HG02885 (cell line): Measurements from ENCODE around the gene CAMK1D.
"Not testable (repeated sequence)": the region's sequence is repeated elsewhere in the genome, so short reads cannot be mapped to it uniquely, and the experiment has no call there.

Experiments used
- ATAC-seq: cut with Tn5 transposase; IDR thresholded peaks from one replicate; pipeline ENCODE4 v1.9.1; 2021; ENCODE audit warnings: mild to moderate bottlenecking; ENCODE audit not compliant: unreplicated experiment, poor library complexity

Gene CAMK1D

DNA sequence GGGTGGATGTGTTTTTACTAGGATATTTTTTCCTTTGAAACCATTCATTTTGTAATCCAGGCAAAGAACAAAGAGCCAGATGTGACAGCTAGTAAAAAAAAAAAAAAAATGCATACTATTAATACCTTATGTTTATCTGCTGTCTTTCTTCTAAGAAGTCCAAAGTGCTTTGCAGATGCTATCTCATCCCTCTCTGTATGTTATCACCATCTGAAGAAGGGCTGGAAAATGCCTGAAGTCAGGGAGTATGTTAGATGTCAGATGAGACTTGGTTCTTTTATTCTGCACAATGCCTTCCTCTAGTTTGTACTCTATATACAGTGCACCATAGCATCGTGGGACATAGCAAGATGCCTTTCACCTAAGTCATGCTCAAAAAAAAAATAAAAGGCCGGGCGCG is 10.4 kb upstream of the CAMK1D start:
- ATAC-seq = no peak

- ATAC-seq = no peak
Measured at GRCh38 chr10:12340371-12340770, 9.0 kb upstream of the CAMK1D start.

- no peak for ATAC-seq
Measured at GRCh38 chr10:12340937-12341336, 8.4 kb upstream of the CAMK1D start.

- ATAC-seq = no peak
Measured at GRCh38 chr10:12341526-12341925, 7.8 kb upstream of the CAMK1D start.

DNA sequence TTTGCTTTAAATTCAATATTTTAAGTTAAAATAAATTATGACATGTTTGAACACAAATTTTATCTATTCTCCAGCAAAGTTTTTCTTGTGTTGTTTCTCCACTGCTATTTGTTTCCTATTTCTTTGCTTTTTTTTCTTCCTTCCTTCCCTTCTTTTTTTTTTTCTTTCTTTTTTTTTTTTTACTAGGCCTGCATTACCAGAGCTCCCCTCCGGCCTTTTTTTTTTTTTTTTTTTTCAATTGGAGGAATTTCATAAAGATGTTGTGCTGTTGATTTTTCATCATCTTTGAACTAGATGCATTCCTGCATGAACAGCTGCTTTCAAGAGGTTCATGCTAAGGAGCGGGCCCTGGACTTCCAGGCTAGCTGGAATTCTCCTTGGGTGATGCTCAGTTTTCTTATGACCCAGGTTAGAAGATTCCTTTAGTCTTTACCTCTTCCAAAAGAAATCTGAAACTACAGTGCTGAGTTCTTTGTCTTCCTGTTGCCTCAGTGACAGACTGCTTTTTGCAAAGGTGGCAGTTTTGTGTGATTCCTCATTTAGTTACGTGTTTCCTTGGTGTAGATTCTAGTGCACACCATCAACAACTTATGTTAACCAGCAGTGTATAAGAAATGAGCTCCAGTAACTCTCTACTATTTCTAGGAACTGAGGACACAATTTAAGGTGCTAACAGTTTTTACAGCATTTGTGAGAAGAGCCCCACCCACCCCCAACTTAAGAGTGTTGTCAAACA is 4.8 kb upstream of the CAMK1D start:
- no peak for ATAC-seq

- no peak for ATAC-seq
Measured at GRCh38 chr10:12346707-12347106, 2.6 kb upstream of the CAMK1D start.

DNA sequence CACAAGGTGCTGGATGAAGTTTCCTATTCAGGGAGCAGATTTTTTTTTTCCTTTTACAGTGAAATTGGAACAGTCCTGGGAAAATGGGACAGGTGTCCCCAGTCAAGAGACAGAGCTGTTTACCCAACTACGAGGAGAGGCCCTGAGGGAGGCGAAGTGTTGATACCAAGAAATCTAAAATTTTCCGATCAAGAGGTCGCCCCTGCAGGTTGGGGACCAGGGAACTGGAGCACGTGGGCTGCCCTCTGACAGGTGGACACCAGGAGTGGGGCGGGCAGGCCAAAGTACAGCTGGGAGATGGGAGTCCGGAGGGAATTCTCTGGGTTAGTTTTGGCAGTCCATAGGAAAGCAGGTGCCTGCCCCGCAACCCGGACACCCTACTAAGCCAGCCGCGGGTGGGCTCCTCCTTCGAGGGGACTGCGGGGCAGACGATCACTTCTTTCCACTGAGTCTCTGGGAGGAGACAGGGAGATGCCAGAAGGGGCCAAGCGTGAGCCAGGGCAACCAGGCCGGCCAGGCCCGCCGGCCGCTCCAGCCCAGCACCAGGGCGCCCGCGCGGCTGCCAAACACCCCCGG is 965 bp upstream of the CAMK1D start:
- ATAC-seq = no peak

GRCh38 chr10:12349629-12350166 is 351 bp downstream of the CAMK1D start:
- peak; percentile 53 for ATAC-seq

DNA sequence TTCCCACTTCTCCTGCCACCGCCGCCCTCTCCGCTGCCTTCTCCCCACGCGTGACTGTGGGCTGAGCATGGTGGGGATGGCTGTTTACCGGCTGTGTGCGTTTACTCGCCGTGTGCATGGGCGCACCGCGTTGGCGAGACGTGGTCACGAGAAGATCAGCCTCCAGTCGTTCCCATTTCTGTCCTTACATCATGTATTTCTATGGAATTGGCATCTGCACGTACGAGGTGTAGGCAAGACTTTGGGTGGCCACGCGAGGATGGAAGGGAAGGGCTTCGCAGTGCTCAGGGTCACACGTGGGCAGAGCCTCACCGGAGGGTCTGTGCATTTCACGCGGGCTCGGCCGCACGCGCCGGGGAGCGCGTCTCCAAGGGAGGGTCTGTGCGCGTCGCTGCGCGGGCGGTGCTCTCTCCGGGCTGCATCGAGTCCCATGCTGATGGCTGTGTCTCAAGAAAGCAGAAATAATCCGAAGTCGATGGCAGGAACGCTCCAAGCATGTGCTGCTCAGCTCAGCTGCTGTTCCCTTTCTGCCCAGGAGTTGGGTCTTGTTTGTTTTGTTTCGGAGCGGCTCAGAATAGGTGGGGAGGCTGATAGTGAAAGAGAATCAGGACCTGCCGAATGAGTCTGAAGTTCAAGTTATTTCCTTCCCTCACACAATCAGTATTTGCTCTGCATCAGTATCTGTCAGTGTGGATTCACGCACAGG is 973 bp downstream of the CAMK1D start:
- ATAC-seq = peak; percentile 28

GRCh38 chr10:12350925-12351324 is 1.6 kb downstream of the CAMK1D start:
- no peak for ATAC-seq

GRCh38 chr10:12351447-12351846 is 2.1 kb downstream of the CAMK1D start:
- ATAC-seq = no peak

DNA sequence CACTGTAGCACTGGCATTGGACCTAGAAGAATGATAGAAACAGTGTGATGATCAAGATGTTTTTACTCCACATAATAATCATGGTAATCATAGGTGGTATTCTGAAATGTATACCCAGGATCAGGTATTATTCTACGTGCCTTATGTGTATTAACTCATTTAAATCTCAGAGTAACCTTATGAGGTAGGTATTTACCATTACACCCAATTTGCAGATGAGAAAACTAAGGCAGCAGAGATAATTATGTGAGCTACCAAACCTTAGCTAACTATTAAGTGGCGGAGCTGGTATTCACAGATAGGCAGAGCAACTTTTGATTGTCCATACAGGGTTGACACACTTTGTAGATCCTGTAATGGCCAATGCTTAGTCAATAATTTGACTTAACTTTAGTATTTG is 2.5 kb downstream of the CAMK1D start:
- no peak for ATAC-seq

DNA sequence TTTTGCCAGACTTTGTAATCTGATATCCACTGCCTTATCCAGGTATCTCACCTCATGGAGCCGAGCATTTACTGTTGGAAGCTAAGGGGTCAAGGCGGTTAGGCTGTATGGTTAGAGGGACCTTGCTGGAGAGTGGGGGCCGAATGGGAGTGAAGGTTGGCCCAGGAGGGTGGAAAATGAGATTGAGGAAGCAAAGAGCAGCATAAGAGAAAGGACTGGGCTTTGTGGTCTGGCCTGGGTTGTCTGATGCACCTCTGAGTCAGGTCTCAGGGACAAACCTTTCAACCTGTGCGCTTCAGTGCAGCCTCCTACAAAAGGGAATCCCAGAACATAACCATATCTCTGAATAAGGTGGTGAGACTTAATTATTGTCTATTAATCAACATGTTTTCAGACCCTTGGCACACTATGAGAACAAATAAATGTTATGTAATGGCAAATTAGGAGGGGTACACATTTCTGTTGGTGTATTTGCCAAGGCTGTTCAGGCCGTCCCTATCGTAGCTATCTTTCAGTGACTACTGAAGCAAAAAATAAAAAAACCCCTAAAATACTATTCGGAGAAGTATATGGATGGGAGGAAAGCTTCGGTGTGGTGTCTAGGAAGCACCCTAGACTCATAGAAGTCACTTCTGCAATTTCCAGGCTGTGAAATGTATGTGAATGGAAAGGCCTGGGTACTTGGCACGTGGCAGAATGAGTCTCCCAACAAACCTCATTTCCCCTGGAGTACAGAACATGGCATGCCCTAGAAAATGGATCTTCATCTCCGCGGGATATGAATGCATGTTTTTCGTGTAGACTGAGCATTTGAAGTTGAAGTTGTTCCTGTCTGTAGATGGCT is 4.3 kb downstream of the CAMK1D start:
- no peak for ATAC-seq

DNA sequence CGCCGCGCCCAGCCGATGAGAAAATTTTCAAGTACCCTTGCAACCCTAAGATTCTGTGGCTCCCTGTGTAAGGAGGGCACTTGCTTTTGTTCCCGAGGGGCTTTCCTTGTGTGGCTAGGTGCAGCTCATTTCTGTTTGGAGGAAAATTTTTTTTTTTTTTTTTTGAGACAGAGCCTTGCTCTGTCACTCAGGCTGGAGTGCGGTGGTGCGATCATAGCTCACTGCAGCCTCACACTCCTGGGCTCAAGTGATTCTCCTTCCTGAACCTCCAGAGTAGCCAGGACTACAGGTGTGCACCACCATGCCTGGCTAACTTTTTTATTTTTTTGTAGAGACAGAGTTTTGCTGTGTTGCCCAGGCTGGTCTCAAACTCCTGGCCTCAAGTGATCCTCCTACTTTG is 5.3 kb downstream of the CAMK1D start:
- ATAC-seq = not testable (repeated sequence)

GRCh38 chr10:12355384-12355783 is 6.0 kb downstream of the CAMK1D start:
- ATAC-seq = no peak

GRCh38 chr10:12357525-12358151 is 8.3 kb downstream of the CAMK1D start:
- ATAC-seq = no peak

GRCh38 chr10:12358863-12359564 is 9.7 kb downstream of the CAMK1D start:
- ATAC-seq = no peak

- no peak for ATAC-seq
Measured at GRCh38 chr10:12360461-12360860, 11.1 kb downstream of the CAMK1D start.

- not testable (repeated sequence) for ATAC-seq
Measured at GRCh38 chr10:12361115-12361514, 11.8 kb downstream of the CAMK1D start.
